Measurements from ENCODE around the gene TIAL1.
"Not testable (repeated sequence)": the region's sequence is repeated elsewhere in the genome, so short reads cannot be mapped to it uniquely, and the experiment has no call there.

Gene TIAL1

DNA sequence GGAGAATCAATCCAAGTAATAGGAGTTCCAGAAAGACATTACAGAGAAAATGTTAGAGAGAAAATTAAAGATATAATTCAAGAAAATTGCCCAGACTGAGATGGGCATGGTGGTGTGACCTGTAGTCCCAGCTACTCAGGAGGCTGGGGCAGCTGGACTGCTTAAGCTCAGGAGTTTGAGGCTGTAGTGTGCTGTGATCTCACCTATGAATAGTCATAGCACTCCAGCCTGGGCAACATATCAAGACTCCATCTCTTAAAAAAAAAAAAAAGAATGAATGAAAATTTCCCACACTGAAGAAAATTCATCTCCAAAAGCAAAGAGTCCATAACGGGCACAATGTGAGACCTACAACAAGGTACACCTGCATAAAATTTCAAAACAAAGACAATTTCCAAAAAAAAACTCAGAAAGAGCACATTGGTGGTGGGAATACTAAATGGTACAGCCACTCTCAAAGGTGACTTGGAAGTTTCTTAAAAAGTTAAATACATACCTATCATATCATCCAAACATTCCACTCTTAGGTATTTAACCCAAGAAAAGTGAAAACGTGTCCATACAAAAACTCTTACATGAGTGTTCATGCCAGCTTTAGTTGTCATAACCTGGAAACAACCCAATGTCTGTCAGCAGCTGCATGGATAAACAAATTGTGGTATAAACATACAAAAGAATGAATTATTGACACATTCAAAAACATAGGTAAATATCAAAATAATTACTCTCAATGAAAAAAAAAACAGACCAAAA, 47.3 kb downstream of the TIAL1 start:
- no peak for DNase-seq (ENCODE audit: low read depth in 2 of 2)

DNA sequence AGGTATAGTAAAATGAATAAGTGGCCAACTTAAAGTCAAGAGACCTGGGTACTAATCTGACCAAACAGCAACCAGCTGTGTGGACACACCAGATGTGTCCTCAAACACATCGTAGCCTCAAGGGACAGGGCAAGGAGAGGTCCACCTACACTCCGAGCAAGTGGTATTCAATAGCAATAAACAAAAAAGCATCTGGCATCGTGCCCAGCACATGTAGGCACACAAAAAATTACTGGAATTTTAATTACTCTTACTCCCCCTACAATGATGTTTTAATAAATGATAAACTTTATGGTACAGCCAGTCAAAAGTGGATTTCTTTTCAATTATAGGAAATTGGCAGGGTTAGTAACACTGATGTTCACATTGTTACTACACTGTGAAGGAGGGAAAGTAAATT, 50.8 kb downstream of the TIAL1 start:
- no peak for DNase-seq (ENCODE audit: low read depth in 2 of 2)

DNA sequence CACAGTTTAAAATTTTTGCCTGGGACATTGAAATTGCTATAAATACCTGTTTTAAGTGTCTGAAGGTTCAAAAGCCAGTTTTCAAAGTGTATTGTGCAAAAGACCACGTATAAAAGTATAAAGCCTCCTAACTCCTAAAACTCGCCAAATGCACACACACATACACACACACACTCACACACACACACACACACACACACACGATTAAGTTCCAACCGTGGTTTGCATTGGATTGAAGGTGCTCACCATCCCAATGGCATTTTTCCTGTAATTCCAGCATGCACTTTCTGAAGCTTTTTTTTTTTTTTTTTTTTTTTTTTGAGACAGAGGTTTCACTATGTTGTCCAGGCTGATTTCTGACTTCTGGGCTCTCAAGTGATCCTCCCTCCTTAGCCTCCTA, 51.5 kb downstream of the TIAL1 start:
- no peak for DNase-seq (ENCODE audit: low read depth in 2 of 2)

DNA sequence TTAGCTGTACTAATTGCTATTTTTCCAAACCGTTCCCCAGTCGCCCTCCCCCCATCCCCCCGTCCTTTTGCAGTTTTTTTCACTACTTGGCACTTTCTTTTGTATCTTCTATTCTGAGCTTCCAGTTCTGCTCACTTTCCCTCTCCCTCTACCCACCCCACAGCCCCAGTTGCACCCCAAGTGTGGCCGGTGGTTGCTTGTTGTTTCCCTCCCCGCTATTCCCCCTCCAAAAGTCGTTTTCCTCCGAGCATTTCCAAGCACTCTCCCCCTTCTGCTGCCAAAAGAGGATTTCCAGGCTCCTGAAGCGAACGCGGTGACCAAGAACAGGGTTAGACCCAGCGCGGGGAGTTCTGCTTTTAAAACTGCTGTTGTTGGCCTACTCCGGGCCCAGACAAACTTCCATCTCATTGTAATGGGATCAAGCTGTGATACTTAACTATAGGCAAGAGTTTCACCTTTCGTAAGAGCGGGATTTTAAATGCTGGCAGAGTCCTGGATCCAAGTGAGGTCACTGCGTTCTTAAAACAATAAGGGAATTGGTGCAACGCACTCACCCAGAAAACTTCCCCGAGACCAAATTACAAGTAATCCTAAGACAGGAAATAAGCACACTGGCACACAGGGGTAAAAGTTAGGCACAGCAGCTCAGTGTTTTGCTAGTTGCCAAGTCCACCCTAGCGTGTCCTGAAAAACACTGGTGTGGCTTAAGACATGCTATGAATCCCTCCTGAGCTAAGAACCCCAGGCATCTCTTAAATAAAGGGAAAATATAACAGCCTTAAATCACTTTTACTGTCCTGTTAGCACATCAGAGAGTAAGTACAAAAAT, 52.7 kb downstream of the TIAL1 start:
- no peak for DNase-seq (ENCODE audit: low read depth in 2 of 2)

DNA sequence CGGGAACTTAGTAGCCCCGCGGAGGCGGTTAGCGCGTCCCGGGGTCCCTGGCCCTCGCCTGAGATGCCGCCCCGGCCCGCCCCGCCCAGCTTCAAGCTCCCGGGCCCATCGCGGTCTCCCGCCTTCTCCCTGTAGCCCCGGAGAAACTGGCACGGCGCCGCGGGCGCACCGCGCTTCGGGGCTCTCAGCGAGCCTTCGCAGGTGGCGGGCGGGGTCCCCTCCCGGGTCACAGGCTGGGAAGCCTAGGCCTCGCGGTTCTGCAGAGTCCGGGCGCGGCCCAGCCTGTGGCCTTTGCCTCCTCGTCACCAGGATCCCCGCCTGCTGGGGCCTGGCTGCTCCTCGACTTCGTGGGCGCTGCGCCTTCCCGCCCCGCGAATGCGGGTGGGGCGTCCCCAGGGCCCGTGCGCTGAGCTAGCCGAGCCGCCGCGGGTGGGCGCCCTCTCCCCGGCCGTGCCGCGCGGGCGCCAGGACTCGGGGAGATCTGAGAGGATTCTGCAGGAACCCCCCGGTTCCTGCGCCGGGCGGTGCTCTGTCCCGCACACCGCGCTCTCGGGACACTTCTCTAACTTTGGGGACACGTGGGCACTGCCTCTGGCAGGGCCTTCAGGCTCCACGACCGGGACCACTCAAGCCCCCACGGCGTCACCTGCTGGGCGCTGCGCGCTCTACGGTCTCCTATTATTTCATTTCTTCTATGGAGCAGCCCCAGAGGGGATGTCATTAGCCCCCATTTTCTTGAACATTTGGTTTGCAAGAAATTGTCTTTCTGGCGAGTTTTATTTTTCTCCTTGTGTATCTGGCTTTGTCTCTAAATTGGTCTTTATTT, 53.6 kb downstream of the TIAL1 start:
- peak; percentile 53 to 56 for DNase-seq (ENCODE audit: low read depth in 2 of 2)

DNA sequence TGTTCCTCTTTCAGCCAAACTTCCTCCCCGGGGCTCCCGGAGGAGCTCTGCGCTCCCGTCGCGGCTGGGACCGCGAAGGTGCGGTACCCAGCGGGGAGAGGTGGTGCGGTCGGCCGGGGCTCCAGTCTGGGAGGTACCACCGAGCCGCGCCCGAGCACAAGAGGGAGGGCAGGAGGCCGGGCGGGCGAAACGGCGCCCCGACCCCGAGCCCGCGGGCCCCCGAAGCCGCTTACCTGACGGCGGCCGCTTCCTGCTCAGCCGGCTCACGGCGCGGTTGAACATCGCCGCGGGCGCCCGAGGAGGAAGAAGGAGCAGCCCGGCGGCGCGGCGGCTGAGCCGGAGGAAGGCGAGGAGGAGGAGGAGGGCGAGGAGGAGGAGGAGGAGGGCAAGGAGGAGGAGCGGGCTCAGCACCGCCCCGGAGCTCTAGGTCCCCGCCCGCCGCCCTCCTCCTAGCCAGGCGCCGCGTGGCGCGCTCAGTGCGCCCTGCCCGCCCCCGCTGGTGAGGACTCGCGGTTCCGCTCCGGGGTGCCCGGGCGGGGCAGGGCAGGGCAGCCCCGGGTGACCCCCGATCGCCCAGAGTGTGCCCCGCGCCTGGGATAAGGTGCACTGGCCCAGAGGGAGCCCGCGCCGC, 54.3 kb downstream of the TIAL1 start, which contains the start of gene RGS10:
Gene RGS10, minus strand, starts transcription at position 363 of the 631 bp plus-strand sequence. Its CDS starts 81 bp downstream, at position 282.
- DNase-seq (ENCODE audit: low read depth in 2 of 2), result peak; percentile 83 to 89

DNA sequence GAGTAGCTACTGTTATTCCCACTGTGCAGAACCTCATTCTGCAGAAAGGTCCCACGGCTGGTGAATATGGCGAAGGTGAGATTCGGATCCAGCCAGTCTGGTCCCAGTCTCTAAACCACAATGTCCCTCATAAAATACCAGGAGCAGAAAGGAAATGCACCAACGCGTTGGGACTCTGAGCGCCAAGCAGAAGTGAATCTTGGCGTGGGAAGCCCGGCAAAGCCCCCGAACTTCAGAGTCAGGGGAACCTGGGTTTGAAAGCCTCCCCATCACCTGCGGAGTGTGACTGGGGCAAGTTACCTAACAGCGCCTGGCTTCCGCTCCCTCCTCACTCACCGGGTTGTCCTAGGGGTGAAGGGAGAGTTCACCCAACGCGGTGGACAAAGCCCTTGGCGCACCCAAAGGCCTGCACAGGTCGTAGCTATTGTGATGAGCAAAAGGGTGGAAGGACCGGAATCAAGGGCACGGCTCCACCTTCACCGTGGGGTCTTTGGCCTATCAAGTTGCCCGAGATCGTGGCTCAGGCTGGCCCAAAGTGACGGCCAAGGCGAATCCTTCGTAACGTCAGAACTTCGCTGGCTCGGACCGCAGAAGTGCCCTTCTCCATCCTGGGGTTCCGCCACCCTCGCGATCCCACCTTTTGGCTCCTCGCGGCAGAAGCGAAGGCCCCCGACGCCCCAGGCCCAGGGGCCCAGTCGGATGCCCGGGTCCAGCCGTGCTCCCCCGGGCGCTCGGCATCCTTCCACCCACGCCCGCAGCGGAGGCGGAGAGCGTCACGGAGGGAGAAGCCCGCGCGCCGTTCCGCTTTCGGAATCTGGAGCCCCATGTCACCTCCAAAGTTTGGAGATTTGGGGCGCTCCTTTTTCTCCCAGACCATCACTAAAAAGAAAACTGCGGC, 55.1 kb downstream of the TIAL1 start:
- peak; percentile 69 to 73 for DNase-seq (ENCODE audit: low read depth in 2 of 2)

DNA sequence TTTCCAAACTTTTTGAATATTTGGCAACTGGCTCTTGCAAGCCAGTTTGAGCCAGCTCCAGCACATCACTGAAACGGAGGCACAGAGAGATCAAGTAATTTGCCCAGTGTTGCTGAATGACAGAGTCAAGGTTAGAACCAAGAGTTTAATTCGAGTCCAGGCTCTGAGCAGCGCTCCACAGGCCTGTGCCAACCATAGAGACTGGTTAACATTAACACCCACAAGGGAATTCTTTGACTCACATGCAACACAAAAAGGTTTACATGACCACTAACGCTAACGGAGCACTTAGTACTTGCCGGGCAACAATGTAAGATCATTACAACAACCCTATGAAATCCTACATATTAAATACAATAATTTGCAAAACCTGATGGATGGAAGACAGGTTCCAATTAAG, 55.7 kb downstream of the TIAL1 start:
- no peak for DNase-seq (ENCODE audit: low read depth in 2 of 2)

DNA sequence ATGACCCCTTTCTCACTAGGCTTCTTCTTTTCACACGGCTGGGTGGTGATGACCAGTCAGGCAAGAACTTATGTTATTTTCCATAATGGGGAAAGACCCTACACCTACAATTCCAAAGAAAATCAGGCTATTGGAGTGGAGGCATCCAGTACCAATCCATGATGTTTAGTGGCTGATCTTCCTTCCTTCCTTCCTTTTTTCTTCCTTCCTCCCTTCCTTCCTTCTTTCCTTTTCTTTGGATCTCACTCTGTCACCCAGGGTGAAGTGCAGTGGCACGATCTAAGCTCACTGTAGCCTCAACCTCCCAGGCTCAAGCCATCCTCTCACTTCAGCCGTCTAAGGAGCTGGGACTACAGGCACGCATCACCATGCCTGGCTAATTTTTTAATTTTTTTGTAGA, 56.7 kb downstream of the TIAL1 start:
- DNase-seq (ENCODE audit: low read depth in 2 of 2), result no peak

DNA sequence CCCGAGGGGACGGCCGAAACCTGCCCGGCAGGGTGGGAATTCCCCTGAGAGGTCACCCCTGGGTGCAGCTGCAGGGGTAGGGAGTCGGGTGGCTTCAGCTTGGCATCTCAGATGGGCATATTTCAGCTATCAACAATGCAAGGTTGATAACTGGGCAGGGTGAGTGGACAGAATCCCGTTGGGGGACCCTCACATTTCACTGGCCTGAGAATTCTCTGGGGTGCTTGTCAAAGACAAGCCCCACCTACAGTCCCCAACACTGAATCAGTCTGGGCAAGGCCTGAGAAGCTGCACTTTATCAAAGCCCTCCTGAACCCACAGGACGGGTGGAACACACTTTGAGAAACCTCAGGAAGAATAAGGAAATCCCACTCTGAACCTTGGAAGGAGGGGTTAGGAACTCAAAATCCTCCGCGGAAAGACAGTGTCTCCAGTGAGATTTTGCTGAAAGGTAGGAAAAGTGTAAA, 57.4 kb downstream of the TIAL1 start:
- DNase-seq (ENCODE audit: low read depth in 2 of 2), result no peak

DNA sequence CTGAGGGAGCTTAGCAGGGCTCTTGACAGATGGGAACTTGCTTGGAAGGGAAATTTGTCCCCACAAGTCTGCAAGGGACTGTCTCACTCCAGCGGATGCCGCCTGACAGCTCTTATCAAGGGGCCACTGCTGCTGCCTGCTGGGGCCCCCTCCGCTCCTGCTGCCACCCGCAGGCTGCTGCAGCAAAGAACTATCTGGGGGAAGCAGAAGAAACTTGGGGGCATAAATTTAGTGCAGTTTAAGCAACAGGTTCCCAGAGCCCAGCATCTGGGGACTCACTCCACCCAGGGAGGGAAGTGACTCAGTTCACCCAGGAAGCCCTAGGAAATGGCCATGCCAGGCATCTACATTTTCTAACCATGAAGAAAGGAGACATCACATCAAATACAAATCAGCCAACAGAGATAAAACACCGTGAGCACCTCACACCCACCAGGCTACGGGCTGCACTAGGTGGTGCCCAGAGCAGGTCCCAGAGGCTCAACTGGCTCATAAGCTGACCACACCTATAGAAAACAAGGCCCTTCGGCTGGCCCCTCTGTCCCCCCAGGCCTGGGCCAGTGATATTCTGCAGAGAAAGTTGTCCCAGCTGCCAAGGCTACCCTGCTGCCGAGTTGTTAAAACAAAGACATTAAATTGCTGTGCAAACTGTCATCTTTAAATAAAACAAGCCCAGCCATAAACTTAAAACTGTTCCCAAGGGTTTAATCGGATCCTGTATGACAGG, 58.0 kb downstream of the TIAL1 start:
- DNase-seq (ENCODE audit: low read depth in 2 of 2), result no peak

DNA sequence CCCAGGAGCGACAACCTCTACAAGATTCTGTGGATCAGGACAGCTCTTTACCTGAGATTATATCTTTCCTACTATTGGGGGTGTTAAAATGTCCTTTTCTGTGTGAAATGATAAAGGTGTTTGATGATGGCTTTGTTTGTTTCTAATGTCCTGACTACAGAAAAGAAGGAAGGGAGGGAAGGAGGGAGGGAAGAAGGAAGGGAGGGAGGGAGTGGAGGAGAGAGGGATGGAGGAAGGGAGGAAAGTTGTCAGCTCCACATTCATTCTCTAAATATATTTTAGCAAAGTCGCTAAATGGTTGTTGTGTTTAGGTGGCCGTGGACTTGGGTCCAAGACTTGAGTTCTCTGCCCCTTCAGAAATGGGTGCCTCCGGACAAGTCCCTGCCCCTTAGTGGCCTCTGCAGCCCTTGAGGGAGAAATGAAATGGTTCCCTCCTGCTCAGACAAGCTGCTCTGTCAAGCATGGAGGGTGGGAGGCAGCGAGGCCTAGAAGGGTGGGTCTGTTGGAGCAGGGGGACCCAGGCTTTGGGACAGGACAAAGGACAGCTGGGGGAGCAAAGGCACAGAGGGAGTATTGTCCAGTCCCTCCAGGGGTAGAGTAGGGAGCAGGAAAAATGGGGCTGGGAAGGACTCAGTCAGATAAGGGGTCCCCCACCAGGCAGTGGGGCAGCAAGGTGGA, 58.7 kb downstream of the TIAL1 start:
- no peak for DNase-seq (ENCODE audit: low read depth in 2 of 2)

DNA sequence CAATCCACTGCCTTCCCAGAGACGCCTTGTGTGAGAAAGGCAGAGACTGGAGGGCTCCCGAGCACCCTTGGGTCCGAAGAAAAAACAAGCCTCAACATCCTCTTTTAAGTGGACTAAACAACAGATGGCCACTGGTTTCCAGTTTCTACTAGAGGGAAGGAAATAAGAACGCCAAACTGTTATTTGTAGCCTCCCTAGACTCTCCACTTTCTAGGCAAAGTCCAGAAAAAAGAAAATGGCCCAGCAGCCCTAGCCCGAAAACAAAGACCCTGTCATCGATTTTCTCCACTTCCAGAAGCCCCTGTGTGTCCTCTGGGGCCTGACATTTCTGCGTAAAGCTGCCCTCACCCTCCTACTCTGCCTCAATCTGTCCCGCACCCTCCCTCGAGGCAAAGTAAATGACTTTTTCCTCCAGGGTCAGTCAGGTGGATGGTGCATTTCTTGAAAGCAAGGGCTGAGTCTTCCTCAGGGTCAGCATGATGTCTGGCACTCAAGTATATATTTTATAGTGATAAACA, 60.2 kb downstream of the TIAL1 start:
- DNase-seq (ENCODE audit: low read depth in 2 of 2), result no peak

DNA sequence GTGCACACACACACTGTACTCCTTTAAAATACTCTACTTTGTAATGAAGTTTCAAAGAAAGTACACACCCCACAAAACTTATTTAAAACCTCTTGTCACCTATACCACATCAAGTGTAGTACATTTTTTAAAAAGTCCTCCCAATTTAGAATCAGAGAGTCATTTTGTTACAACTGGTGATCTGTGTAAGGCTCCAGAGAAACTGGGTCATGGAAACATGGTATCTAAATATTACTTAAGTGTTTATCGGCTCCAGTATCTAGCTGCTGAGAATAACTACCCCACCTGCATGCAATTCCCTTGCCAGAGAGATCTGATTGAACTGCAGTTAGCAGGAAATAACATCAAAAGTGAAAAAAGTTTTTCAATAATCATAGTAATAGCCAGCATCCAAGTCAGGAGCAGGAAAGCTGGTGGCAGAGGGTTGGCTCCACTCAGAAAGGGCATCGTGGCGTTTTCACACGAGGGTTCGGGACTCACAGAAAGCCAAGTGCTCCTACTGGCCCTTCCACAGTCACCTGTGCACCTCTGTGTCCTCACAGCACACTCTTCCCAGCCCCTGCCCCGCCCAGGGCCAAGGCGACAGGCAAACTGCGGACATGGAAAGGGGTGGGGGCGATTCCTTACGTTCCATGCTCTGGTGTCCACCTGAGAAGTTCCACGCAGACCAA, 60.8 kb downstream of the TIAL1 start:
- no peak for DNase-seq (ENCODE audit: low read depth in 2 of 2)

DNA sequence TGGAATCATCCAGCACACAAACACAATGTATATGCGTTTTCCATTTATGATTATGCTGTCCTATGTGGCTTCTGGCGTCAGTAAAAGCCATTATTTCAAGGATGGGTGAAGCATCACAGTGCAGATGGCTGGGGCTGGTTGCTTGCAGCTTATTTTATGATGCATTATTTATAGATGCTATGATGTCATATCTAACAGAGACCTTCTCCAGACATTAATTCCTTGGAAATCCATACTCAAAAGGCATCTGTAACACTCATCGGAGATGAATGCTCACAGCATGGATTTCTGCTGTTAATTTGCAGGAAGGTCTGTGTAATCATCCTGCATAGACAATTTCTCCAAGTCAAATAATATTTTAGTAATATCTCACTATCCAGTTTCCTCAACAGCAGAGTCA, 61.5 kb downstream of the TIAL1 start:
- no peak for DNase-seq (ENCODE audit: low read depth in 2 of 2)

DNA sequence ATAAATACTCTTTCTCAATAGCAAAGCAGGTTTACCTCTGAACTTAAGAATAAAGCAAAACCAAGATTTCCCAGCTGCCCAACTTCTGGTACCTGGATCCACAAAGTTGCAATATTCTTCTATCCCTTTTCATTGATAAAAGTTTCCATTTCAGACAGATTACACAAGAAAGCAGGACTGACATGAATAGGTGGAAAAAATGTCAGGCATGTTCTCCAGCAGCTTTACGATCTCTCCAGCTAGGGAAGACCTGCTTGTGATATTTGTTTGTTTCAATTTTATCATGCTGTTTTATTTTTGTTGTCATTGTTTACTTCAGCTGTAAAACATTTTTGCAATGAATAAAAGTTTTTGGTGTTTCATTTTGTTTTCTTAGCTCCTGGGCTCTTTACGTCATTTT, 63.3 kb downstream of the TIAL1 start:
- no peak for DNase-seq (ENCODE audit: low read depth in 2 of 2)

DNA sequence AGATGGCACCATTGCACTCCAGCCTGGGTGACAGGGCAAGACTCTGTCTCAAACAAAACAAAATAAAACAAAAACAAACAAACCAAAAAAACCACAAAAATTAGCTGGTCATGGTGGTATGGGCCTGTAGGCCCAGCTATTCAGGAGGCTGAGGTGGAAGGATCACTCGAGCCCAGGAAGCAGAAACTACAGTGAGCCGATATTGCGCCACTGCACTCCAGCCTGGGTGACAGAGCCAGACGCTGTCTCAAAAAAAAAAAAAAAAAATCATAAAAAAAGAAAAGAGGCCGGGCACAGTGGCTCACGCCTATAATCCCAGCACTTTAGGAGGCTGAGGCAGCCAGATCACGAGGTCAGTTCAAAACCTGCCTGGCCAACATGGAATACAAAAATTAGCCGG, 64.0 kb downstream of the TIAL1 start:
- not testable (repeated sequence) for DNase-seq (ENCODE audit: low read depth in 2 of 2)

DNA sequence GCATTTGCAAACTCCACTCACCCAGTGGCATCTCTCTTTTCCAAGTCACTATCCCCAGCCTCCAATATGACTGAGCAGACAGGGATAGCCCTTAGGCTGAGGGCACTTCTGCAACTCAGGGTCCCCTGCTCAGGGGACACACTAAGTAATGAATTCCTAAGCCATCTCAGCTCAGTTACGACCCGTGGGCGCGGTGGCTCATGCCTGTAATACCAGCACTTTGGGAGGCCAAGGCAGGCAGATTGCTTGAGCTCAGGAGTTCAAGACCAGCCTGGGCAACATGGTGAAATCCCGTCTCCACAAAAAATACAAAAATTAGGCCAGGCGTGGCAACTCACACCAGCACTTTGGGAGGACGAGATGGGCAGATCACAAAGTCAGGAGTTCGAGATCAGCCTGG, 64.5 kb downstream of the TIAL1 start:
- not testable (repeated sequence) for DNase-seq (ENCODE audit: low read depth in 2 of 2)
